HL-60/S4 treated with retinoic acid at 250 ng/mL for 4 days and 3 days (cell line): Measurements from ENCODE around the gene PRR5.

ENCODE experiments used
- in situ Hi-C: fragments of 300-500 bp; cut with MboI; formaldehyde crosslinking; loops from 2 replicates; pipeline ENCODE4 v1.7.0; 2022; ENCODE audit warnings: low sequenced_read_pairs

The PRR5 gene

GRCh38 chr22:44752285-44753188, 50.5 kb downstream of the PRR5 start, which contains the start of gene ARHGAP8:
Gene ARHGAP8, plus strand, starts transcription at chr22:44752575. Its CDS starts 33,953 bp downstream, at chr22:44786528.
- in situ Hi-C loops = no loop called here

GRCh38 chr22:44753189-44754042, 51.4 kb downstream of the PRR5 start:
- in situ Hi-C loops = no loop called here

GRCh38 chr22:44754998-44755397, 53.0 kb downstream of the PRR5 start:
- in situ Hi-C loops = no loop called here

- in situ Hi-C loops = no loop called here
Measured at GRCh38 chr22:44755417-44755816, 53.4 kb downstream of the PRR5 start.

- in situ Hi-C loops = no loop called here
Measured at GRCh38 chr22:44755956-44756361, 54.0 kb downstream of the PRR5 start.

GRCh38 chr22:44758344-44758973, 56.5 kb downstream of the PRR5 start:
- in situ Hi-C loops = no loop called here

GRCh38 chr22:44759001-44759400, 57.0 kb downstream of the PRR5 start:
- in situ Hi-C loops = no loop called here

- in situ Hi-C loops = no loop called here
Measured at GRCh38 chr22:44759430-44760310, 57.7 kb downstream of the PRR5 start.

- in situ Hi-C loops = no loop called here
Measured at GRCh38 chr22:44760476-44760875, 58.5 kb downstream of the PRR5 start.

- in situ Hi-C loops = no loop called here
Measured at GRCh38 chr22:44761025-44761424, 59.0 kb downstream of the PRR5 start.

- in situ Hi-C loops = no loop called here
Measured at GRCh38 chr22:44764373-44764772, 62.4 kb downstream of the PRR5 start.

- in situ Hi-C loops = no loop called here
Measured at GRCh38 chr22:44764974-44765373, 63.0 kb downstream of the PRR5 start.

GRCh38 chr22:44765571-44766285, 63.7 kb downstream of the PRR5 start:
- in situ Hi-C loops = no loop called here

- in situ Hi-C loops = no loop called here
Measured at GRCh38 chr22:44773082-44773481, 71.1 kb downstream of the PRR5 start.

GRCh38 chr22:44775862-44776261, 73.9 kb downstream of the PRR5 start:
- in situ Hi-C loops = no loop called here

GRCh38 chr22:44776605-44777363, 74.8 kb downstream of the PRR5 start:
- in situ Hi-C loops = no loop called here

- in situ Hi-C loops = no loop called here
Measured at GRCh38 chr22:44777364-44777755, 75.4 kb downstream of the PRR5 start.

GRCh38 chr22:44780876-44781449, 79.0 kb downstream of the PRR5 start:
- in situ Hi-C loops = no loop called here
